Cardiac septum (tissue), 1 donor: ENCODE measurements around the gene COX6A2. TPM values are rescaled to one million over a fixed set of nuclear protein-coding genes. Genes with fewer than 3 reads are reported as not detected.

Experiments used
- DNase-seq: peaks from one replicate; pipeline ENCODE4 v3.0.0-alpha.2; 2020; ENCODE audit warnings: low spot score
- intact Hi-C: fragments of 100-400 bp; cut with DNase I; formaldehyde crosslinking; loops from one replicate; pipeline ENCODE4 v1.14.0; 2022
- total RNA-seq: library from RNA; stranded (reverse); fragmentation: NEBNext Ultra II Directional; extraction: Animal tissue kit (Norgen Biotek cat#: 25700); gene quantifications from one replicate; pipeline ENCODE4 v1.2.1, GENCODE V29; 2021
- donor health status: DM: no; HTN: no; CAD: no.

The COX6A2 gene
- total RNA-seq, 1 donor from 2014 or later, result 890 TPM

GRCh38 chr16:31464781-31465260, 36.7 kb upstream of the COX6A2 start:
- intact Hi-C loops, result no loop called here

DNA sequence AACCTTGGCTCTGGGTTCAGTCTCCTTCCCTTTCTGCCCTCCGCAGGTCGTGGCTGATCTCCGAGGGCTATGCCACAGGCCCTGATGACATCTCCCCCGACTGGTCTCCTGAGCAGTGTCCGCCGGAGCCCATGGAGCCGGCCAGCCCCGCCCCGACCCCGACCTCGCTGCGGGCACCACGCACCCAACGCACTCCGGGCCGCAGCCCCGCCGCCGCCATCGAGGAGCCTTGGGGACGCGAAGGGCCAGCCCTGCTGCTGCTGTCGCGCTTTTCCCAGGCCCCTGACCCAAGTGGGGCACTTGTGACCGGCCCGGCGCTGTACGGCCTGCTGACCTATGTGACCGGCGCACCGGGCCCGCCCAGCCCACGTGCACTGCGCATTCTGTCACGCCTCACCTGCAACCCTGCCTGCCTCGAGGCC, 36.2 kb upstream of the COX6A2 start:
- intact Hi-C loops, result no loop called here
- DNase-seq, result no peak

More at GRCh38 chr16:31464781-31465260, 36.7 kb upstream of the COX6A2 start:
- no peak for DNase-seq

DNA sequence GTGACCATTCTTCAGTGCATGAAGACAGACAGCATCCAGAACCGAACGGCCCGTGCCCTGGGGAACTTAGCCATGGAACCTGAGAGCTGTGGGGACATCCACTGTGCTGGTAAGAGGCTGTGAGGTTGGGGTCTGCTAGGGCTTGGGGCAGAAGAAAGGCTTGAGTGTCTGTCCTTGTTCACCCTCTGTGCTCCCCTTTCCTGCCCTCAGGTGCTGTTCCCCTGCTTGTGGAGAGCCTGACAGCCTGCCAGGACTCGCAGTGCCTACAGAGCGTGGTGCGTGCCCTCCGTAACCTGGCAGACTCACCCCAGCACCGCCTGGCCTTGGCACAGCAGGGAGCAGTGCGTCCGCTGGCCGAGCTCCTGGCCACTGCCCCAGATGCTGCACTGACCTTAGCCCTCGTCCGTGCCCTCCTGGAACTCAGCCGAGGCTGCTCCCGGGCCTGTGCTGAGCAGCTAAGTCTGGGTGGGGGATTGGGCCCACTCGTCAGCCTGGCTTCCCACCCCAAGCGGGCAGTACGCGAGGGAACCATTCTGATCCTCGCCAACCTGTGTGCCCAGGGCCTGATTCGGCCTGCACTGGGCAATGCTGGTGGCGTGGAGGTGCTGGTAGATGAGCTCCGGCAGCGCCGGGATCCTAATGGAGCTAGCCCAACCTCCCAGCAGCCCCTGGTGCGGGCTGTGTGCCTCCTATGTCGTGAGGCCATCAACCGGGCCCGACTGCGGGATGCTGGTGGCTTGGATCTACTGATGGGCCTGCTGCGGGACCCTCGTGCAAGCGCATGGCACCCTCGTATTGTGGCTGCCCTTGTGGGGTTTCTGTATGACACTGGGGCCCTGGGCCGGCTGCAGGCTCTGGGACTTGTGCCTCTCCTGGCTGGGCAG, 34.0 kb upstream of the COX6A2 start:
- intact Hi-C loops, result no loop called here
- DNase-seq, result no peak

DNA sequence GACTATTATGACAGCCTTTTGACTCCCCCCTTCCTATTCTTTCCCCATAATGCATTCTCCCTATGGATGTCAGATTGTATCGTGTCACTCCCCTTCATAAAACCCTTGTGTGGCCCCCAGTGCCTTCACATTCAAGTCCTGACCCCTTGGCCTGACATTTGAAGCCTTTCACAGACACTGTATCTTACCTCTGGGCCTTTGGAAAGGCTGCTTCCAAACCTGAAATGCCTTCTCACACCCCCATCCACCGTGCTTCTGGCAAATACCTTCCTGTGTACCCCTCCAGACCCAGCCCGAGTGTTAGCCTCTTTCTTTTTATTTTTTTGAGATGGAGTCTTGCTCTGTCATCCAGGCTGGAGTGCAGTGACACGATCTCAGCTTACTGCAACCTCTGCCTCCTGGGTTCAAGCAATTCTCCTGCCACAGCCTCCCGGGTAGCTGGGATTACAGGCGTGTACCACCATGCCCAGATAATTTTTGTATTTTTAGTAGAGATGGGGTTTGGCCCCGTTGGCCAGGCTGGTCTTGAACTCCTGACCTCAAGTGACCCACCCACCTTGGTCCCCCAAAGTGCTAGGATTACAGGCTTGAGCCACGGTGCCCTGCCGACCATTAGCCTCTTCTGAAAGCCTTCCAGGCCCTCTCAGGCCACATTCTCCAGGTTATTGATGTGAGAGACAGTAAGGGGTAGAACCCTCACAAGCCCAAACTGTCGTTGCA, 33.2 kb upstream of the COX6A2 start:
- DNase-seq, result no peak
- intact Hi-C loops, result no loop called here

GRCh38 chr16:31460582-31461002, 32.4 kb upstream of the COX6A2 start:
- intact Hi-C loops, result no loop called here
- DNase-seq, result no peak

GRCh38 chr16:31459687-31460581, 31.8 kb upstream of the COX6A2 start:
- intact Hi-C loops, result loop anchor here (5.0 to 10.0 kb wide), 5 partner anchors 47 to 505 kb away; partner anchors contain the start of genes RUSF1, SETD1A and ZNF267
- DNase-seq, result peak; percentile 100

DNA sequence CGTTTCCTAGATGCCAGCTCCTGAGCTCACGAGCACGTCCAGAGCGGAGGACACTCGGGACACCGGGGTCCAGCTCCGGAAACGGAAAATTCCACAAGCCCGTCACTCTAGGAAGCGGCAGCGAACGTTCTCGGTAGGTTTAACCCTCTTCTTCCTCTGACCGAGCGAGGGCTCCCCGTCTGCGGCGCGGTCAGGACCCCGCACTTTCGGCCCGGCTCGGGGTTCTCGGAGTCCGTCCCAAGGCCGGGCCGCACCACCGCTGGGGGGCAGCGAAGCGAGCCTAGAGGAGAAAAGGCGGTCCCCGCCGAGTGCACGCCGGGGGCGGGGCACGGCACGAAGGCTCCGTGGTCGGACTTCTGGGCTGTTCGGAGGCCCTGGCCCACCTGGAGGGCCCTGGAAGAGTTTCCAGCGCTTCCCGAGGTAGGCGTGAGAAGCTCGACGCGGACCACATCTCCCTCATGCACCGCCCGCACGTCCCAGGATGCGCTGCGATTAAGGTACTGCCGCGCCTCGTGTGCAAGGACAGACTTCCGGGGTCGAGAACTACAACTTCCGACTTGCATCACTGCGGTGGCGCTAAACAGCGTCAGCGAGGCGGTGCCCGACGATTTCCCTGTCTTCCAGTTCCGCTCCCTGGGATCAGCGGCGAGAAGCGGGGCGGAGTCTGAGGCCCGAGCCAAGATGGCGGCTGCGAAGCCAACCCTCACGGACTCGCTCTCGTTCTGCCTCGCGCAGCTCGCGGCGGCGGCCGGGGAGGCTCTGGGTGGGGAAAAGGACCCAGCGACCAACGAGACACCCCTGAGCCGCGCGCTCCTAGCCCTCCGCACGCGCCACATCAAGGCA, 30.9 kb upstream of the COX6A2 start, which contains the start of gene ARMC5:
TSS of gene ARMC5 (plus strand) at position 658 of the 843 bp plus-strand sequence. CDS start at position 682, 24 bp downstream.
- DNase-seq, result peak; percentile 98
- intact Hi-C loops, result loop anchor here (5.0 to 10.0 kb wide), 5 partner anchors 48 to 504 kb away; partner anchors contain the start of genes RUSF1, SETD1A and ZNF267

- intact Hi-C loops, result loop anchor here (5.0 to 10.0 kb wide), 5 partner anchors 49 to 503 kb away; partner anchors contain the start of genes RUSF1, SETD1A and ZNF267
- no peak for DNase-seq
These were observed 30.1 kb upstream of the COX6A2 start for GRCh38 chr16:31458073-31458843.

GRCh38 chr16:31456988-31457360, 28.8 kb upstream of the COX6A2 start:
- intact Hi-C loops, result loop anchor here (5.0 to 10.0 kb wide), 5 partner anchors 50 to 502 kb away; partner anchors contain the start of genes RUSF1, SETD1A and ZNF267
- DNase-seq, result no peak

DNA sequence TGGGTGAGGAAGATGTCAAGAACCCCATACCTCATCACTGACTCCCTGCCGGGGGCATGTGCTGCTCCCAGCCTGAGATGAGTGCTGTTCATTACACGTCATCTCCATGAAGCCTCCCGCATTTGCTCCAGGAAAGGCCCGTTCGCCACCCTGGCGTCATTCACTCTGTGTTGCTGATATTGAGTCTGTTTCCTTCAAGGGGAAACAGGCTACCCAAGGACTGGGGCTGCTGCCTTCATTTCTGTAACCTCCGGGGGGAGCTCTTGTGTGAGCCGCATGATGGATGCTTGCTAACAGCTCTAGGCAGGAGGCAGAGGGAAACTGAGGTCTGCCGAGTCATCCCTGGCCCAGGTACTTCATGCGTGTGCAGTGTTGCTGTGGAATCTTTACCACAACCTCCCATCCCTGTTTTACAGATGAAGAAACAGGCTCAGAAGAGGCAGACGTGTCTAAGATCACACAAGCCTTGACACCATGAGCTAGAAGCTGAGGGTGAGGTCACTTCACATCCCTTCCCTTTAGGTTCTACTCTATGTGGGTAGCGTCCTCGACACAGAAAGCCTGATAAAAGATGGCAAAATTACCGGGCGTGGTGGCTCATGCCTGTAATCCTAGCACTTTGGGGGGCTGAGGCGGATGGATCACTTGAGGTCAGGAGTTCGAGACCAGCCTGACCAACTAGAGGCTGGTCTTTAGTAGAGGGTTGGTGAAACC, 27.6 kb upstream of the COX6A2 start:
- intact Hi-C loops, result loop anchor here (5.0 to 10.0 kb wide), 5 partner anchors 52 to 501 kb away; partner anchors contain the start of genes RUSF1, SETD1A and ZNF267

GRCh38 chr16:31453255-31454204, 25.4 kb upstream of the COX6A2 start:
- intact Hi-C loops, result loop anchor here (10.0 kb wide), 1 partner anchor 499 kb away; the partner anchor contains the start of gene SETD1A
- DNase-seq, result no peak

More for the DNA sequence above, 27.6 kb upstream of the COX6A2 start:
- no peak for DNase-seq

- intact Hi-C loops, result loop anchor here (10.0 kb wide), 1 partner anchor 498 kb away; the partner anchor contains the start of gene SETD1A
These were observed 24.5 kb upstream of the COX6A2 start for GRCh38 chr16:31452631-31453106.

GRCh38 chr16:31451681-31452351, 23.7 kb upstream of the COX6A2 start:
- DNase-seq, result no peak

More at GRCh38 chr16:31452631-31453106, 24.5 kb upstream of the COX6A2 start:
- no peak for DNase-seq

GRCh38 chr16:31451201-31451600, 23.0 kb upstream of the COX6A2 start:
- DNase-seq, result no peak
- intact Hi-C loops, result loop anchor here (10.0 kb wide), 1 partner anchor 496 kb away; the partner anchor contains the start of gene SETD1A

More at GRCh38 chr16:31451681-31452351, 23.7 kb upstream of the COX6A2 start:
- intact Hi-C loops, result loop anchor here (10.0 kb wide), 1 partner anchor 497 kb away; the partner anchor contains the start of gene SETD1A
